Thyroid gland (tissue), 4 donors: ENCODE measurements around the gene HOXD3. TPM values are rescaled to one million over a fixed set of nuclear protein-coding genes. Genes with fewer than 3 reads are reported as not detected.

Experiments
- DNase-seq, 2 donors: peaks; one replicate each; pipeline ENCODE4 v3.0.0-alpha.2; 2019
- H3K27ac ChIP-seq, 3 donors: fragments of 200-600 bp; sonication (generic); 1 replicate in 2 of 3; 2 replicates in 1 of 3; pipeline ENCODE4 v1.5.1; 2016 to 2019; ENCODE audit warnings: mild to moderate bottlenecking in 1 of 3, moderate library complexity in 1 of 3
- H3K27me3 ChIP-seq: fragments of 200-600 bp; sonication (generic); one replicate; pipeline ENCODE4 v1.5.1; 2019
- H3K36me3 ChIP-seq, 2 donors: fragments of 200-600 bp; sonication (generic); one replicate each; pipeline ENCODE4 v1.5.1; 2016 to 2019
- H3K4me1 ChIP-seq, 2 donors: fragments of 200-600 bp; sonication (generic); one replicate each; pipeline ENCODE4 v1.5.1; 2017 to 2019
- H3K4me3 ChIP-seq, 3 donors: fragments of 200-600 bp; sonication (generic); replicated peaks in 1 of 3; 1 replicate in 2 of 3; 2 replicates in 1 of 3; pipeline ENCODE4 v1.5.1; 2016; ENCODE audit warnings: mild to moderate bottlenecking in 1 of 3
- H3K9me3 ChIP-seq: fragments of 200-600 bp; sonication (generic); one replicate; pipeline ENCODE4 v1.5.1; 2017
- CTCF ChIP-seq, 6 experiments: fragments of 200-600 bp in 3 of 6; fragments of 450-650 bp in 3 of 6; sonication (generic) in 3 of 6; IDR thresholded peaks; one replicate each; pipeline ENCODE4 v1.5.1; 2016 to 2019; ENCODE audit warnings: antibody characterized with exemption in 6 of 6, mild to moderate bottlenecking in 2 of 6, inconsistent platforms in 1 of 6, moderate library complexity in 1 of 6
- POLR2A ChIP-seq, 2 donors: fragments of 450-650 bp; IDR thresholded peaks; one replicate each; pipeline ENCODE4 v1.6.1; 2017; ENCODE audit warnings: antibody characterized with exemption in 2 of 2, mild to moderate bottlenecking in 2 of 2, moderate library complexity in 1 of 2
- WGBS, 2 donors: methylation state at CpG; one replicate each; pipeline ENCODE4 v1.1.5; 2017; 5-methylcytosine and 5-hydroxymethylcytosine counted together
- intact Hi-C: fragments of 100-400 bp; cut with DNase I; formaldehyde crosslinking; loops from one replicate; pipeline ENCODE4 v1.15.1; 2023
- total RNA-seq, 4 donors: library from RNA; depleted of rRNA; stranded (reverse); fragments of >200 nt; gene quantifications; one replicate each; pipeline ENCODE4 v1.2.3, GENCODE V29; 2016

HOXD3 gene
- total RNA-seq, 4 donors from 2014 or later, result 0.75 to 5.0 (median 3.1) TPM

GRCh38 chr2:176140513-176141317 lies 16.4 kb upstream of the HOXD3 start:
- Histone ChIP-seq H3K27ac (no peak overlapping the region), H3K4me1 (peaks cover 0 to 21% of the 10 kb centered on the region in 2 donors), H3K9me3 (no peaks in the 10 kb centered on the region), H3K4me3 (peak overlapping the region in 1 of 3 donors; percentile 34), H3K36me3 (no peaks in the 10 kb centered on the region), H3K27me3 (peaks cover 51% of the 10 kb centered on the region)
- intact Hi-C loops, result loop anchor here (2.0 to 5.0 kb wide), 2 partner anchors 314 to 412 kb away; no protein-coding TSS in a partner anchor
- DNase-seq, result peak; percentile 51 to 67
- peak; percentile 56 to 87 (median 84) for TF ChIP-seq CTCF (IDR thresholded peaks at IDR 0.05)
- no peak for TF ChIP-seq POLR2A (IDR thresholded peaks at IDR 0.05)
- 9% methylated on average over 33 of the region's 48 CpGs for WGBS, 2 donors

GRCh38 chr2:176142281-176142680 lies 14.8 kb upstream of the HOXD3 start:
- Histone ChIP-seq H3K27me3 (peaks cover 42% of the 10 kb centered on the region), H3K4me1 (peaks cover 0 to 14% of the 10 kb centered on the region in 2 donors), H3K4me3 (no peak overlapping the region), H3K36me3 (no peaks in the 10 kb centered on the region), H3K9me3 (no peaks in the 10 kb centered on the region), H3K27ac (no peak overlapping the region)
- intact Hi-C loops, result loop anchor here (5.0 kb wide), 1 partner anchor 410 kb away; no protein-coding TSS in a partner anchor
- DNase-seq, result no peak
- TF ChIP-seq POLR2A (IDR thresholded peaks at IDR 0.05) (no peak), CTCF (IDR thresholded peaks at IDR 0.05) (no peak)
- WGBS, 2 donors, result 91 to 93% methylated on average over 2 of the region's 2 CpGs

GRCh38 chr2:176145085-176145969 lies 11.8 kb upstream of the HOXD3 start:
- Histone ChIP-seq H3K27me3 (peaks cover 40% of the 10 kb centered on the region), H3K36me3 (no peaks in the 10 kb centered on the region), H3K9me3 (no peaks in the 10 kb centered on the region), H3K4me3 (no peak overlapping the region), H3K27ac (no peak overlapping the region), H3K4me1 (peaks cover 0 to 7% of the 10 kb centered on the region in 2 donors)
- 42 to 51% methylated on average over 4 of the region's 4 CpGs for WGBS, 2 donors
- TF ChIP-seq CTCF (IDR thresholded peaks at IDR 0.05) (no peak), POLR2A (IDR thresholded peaks at IDR 0.05) (no peak)
- no peak for DNase-seq
- intact Hi-C loops, result no loop called here

GRCh38 chr2:176146101-176146500 lies 11.0 kb upstream of the HOXD3 start:
- 34 to 43% methylated on average over 6 of the region's 6 CpGs for WGBS, 2 donors
- H3K4me3 ChIP-seq, result no peak overlapping the region
- peaks cover 43% of the 10 kb centered on the region for H3K27me3 ChIP-seq
- no peak for TF ChIP-seq POLR2A (IDR thresholded peaks at IDR 0.05)
- no peak for TF ChIP-seq CTCF (IDR thresholded peaks at IDR 0.05)
- no peak overlapping the region for H3K27ac ChIP-seq
- H3K36me3 ChIP-seq, result no peaks in the 10 kb centered on the region
- H3K4me1 ChIP-seq, result no peaks in the 10 kb centered on the region
- no peak for DNase-seq
- intact Hi-C loops, result no loop called here
- no peaks in the 10 kb centered on the region for H3K9me3 ChIP-seq
